ENCODE measurements around the gene GKN2.

Gene GKN2

GRCh38 chr2:68920481-68921170 lies 32.1 kb downstream of the GKN2 start (continued):
- TF ChIP-seq, protein P1, sequence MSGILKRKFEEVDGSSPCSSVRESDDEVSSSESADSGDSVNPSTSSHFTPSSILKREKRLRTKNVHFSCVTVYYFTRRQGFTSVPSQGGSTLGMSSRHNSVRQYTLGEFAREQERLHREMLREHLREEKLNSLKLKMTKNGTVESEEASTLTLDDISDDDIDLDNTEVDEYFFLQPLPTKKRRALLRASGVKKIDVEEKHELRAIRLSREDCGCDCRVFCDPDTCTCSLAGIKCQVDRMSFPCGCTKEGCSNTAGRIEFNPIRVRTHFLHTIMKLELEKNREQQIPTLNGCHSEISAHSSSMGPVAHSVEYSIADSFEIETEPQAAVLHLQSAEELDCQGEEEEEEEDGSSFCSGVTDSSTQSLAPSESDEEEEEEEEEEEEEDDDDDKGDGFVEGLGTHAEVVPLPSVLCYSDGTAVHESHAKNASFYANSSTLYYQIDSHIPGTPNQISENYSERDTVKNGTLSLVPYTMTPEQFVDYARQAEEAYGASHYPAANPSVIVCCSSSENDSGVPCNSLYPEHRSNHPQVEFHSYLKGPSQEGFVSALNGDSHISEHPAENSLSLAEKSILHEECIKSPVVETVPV (CRISPR knock-in tag; IDR thresholded peaks at IDR 0.05), result no peak
- no peak for TF ChIP-seq ISL1 (CRISPR knock-in tag; IDR thresholded peaks at IDR 0.05)
- no peak for TF ChIP-seq ZFP3 (CRISPR knock-in tag; IDR thresholded peaks at IDR 0.05)
- TF ChIP-seq, protein P2, sequence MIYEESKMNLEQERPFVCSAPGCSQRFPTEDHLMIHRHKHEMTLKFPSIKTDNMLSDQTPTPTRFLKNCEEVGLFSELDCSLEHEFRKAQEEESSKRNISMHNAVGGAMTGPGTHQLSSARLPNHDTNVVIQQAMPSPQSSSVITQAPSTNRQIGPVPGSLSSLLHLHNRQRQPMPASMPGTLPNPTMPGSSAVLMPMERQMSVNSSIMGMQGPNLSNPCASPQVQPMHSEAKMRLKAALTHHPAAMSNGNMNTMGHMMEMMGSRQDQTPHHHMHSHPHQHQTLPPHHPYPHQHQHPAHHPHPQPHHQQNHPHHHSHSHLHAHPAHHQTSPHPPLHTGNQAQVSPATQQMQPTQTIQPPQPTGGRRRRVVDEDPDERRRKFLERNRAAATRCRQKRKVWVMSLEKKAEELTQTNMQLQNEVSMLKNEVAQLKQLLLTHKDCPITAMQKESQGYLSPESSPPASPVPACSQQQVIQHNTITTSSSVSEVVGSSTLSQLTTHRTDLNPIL (CRISPR knock-in tag; IDR thresholded peaks at IDR 0.05; ENCODE audit: low read depth), result no peak

DNA sequence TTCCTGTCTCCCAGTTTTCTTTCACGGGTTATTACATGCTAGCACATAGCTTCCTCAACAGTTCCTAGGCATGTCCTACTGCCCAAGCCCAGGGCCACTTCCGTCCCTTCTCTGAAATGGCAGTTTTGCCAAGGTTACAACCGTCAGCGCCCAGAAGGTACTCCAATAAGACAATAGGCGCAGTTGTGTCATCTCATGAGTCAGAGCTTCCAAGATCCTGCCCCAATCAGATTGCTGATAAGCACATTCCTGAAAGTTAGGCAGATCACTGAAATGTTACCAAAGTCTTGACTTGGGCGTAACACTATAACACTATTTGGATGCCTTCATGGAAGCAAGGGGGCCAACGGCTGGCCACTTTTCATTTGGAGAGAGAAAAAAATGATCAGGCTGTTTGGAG lies 34.2 kb downstream of the GKN2 start:
- no peak for ATAC-seq
- TF ChIP-seq ZNF70 (CRISPR knock-in tag; IDR thresholded peaks at IDR 0.05) (no peak), CSDC2 (CRISPR knock-in tag; IDR thresholded peaks at IDR 0.05) (no peak), TSHZ2 (CRISPR knock-in tag; IDR thresholded peaks at IDR 0.05) (no peak), BACH2 (CRISPR knock-in tag; IDR thresholded peaks at IDR 0.05; ENCODE audit: borderline replicate concordance) (no peak), PPARA (CRISPR knock-in tag; IDR thresholded peaks at IDR 0.05; ENCODE audit: borderline replicate concordance) (no peak), ZFP30 (CRISPR knock-in tag; IDR thresholded peaks at IDR 0.05) (no peak), ESRRG (CRISPR knock-in tag; IDR thresholded peaks at IDR 0.05) (no peak), SNAI2 (CRISPR knock-in tag; IDR thresholded peaks at IDR 0.05) (no peak), ZFP3 (CRISPR knock-in tag; IDR thresholded peaks at IDR 0.05) (no peak), ZNF565 (CRISPR knock-in tag; conservative IDR thresholded peaks at IDR 0.05; ENCODE audit: low read depth) (no peak), RARB (CRISPR knock-in tag; IDR thresholded peaks at IDR 0.05) (no peak), TCF4 (CRISPR knock-in tag; IDR thresholded peaks at IDR 0.05; ENCODE audit: borderline replicate concordance) (no peak), ZNF8 (CRISPR knock-in tag; IDR thresholded peaks at IDR 0.05) (no peak)
- TF ChIP-seq, protein P2 (CRISPR knock-in tag; IDR thresholded peaks at IDR 0.05; ENCODE audit: low read depth), result no peak
- TF ChIP-seq, protein P3, sequence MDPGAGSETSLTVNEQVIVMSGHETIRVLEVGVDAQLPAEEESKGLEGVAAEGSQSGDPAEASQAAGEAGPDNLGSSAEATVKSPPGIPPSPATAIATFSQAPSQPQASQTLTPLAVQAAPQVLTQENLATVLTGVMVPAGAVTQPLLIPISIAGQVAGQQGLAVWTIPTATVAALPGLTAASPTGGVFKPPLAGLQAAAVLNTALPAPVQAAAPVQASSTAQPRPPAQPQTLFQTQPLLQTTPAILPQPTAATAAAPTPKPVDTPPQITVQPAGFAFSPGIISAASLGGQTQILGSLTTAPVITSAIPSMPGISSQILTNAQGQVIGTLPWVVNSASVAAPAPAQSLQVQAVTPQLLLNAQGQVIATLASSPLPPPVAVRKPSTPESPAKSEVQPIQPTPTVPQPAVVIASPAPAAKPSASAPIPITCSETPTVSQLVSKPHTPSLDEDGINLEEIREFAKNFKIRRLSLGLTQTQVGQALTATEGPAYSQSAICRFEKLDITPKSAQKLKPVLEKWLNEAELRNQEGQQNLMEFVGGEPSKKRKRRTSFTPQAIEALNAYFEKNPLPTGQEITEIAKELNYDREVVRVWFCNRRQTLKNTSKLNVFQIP (CRISPR knock-in tag; IDR thresholded peaks at IDR 0.05; ENCODE audit: borderline replicate concordance, low read depth), result no peak

GRCh38 chr2:68917034-68917718 lies 35.5 kb downstream of the GKN2 start:
- no peak for TF ChIP-seq ESRRG (CRISPR knock-in tag; IDR thresholded peaks at IDR 0.05)
- TF ChIP-seq, protein P3 (CRISPR knock-in tag; IDR thresholded peaks at IDR 0.05; ENCODE audit: borderline replicate concordance, low read depth), result no peak
- ATAC-seq, result no peak

Measured in SK-N-SH treated with all-trans-retinoic acid at 6 μM for 48 hours (cell line).